ENCODE results near the gene TTC7B.
A peak's percentile ranks its signal among the peaks of the same experiment; 100 is the strongest.

DNA sequence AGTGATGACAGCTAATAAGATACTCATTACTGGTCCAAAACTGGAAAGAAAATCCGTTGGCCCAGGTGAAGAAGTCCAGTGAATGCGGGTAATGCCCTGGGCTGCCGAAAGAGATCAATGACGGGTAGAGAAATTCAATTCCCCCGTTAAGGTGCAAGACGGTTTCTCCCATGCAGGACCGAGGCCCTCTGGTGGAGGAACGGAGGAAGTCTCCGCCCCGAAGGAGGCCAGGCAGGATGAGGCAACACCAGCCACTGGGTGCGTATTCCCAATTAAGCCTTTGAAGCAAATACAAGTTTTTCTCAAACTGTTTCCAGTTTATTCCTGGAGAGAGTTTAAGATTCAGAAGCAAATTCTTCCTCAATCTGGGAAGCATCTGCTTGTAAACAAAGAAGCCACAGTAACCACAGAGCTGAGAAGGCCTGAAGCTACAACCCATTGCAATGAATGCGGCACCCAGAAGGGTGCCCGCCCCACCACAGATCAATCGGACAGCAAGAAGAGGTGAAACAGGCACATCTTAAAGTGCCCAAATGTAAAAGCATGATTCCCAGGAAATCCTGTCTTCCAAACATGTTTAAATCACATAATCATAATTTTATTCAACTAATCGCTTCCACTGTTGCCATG is 118.5 kb downstream of the TTC7B start:
- TF ChIP-seq, protein P1, sequence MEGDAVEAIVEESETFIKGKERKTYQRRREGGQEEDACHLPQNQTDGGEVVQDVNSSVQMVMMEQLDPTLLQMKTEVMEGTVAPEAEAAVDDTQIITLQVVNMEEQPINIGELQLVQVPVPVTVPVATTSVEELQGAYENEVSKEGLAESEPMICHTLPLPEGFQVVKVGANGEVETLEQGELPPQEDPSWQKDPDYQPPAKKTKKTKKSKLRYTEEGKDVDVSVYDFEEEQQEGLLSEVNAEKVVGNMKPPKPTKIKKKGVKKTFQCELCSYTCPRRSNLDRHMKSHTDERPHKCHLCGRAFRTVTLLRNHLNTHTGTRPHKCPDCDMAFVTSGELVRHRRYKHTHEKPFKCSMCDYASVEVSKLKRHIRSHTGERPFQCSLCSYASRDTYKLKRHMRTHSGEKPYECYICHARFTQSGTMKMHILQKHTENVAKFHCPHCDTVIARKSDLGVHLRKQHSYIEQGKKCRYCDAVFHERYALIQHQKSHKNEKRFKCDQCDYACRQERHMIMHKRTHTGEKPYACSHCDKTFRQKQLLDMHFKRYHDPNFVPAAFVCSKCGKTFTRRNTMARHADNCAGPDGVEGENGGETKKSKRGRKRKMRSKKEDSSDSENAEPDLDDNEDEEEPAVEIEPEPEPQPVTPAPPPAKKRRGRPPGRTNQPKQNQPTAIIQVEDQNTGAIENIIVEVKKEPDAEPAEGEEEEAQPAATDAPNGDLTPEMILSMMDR (IDR thresholded peaks at IDR 0.05; ENCODE audit: borderline replicate concordance, extremely low read depth, low read length, poor library complexity, severe bottlenecking) = peak; percentile 94
- no peak for TF ChIP-seq EZH2 (IDR thresholded peaks at IDR 0.05; ENCODE audit: borderline replicate concordance, low read depth, low read length, severe bottlenecking)
